Stimulated activated CD4-positive, alpha-beta T cell treated with anti-CD3 and anti-CD28 coated beads, Interleukin-2, amount 100 ng/mL, for 48 hours (primary cell): ENCODE measurements around the gene ARHGAP29.

Source experiments
- DNase-seq, 2 donors: peaks; one replicate each; pipeline ENCODE4 v3.0.0-alpha.2; 2020

Gene ARHGAP29

DNA sequence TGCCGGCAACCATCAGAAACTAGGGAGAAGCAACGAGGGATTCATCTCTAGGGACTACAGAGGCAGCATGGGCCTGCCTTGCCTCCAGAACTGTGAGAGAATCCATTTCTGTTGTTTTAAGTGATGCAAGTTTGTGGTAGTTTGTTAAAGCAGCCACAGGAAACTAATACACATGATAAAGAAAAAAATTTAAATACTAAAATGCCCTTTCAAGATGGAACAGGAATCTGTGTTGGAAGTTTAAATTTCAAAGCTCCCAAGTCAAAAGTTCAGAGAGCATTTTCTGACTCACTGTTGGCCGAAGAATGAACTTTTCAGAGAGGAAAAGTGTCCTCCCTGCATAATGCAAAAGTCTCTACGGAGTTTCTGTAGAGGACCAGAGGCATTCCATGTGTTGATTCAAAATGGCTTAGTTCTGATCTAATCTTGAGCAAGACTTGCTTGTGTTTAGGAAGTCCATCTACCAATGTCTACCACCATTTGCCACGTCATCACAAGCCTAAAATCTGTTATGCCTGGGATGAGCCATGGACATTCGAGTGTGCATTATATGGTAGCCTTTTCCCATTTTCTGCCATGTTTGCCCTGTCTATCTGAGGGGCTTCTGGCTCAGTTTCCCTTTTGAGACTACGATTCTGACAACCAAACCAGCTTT lies 22.4 kb upstream of the ARHGAP29 start:
- DNase-seq: no peak

DNA sequence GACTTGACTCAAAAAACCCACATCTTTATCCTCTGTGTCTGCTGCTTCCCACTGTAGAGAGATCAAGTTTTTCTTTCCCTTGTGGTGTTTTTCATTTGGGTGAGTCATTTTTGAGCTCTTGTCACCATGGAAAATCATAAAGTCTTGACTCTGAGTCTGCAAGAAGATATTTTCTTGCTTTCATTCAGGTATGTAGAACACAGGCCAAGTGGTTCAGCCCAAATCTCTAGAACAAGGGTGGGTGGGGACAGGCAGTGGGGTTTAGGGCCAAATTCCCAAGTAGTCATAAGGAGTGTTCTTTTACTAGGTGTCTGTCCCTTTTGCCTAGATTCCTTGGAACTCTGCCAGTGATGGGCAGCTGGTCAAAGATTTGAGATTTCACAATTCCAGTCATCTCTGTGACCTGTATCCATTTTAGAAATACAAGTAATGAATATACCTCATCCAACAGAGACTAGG lies 21.5 kb upstream of the ARHGAP29 start:
- DNase-seq: no peak

DNA sequence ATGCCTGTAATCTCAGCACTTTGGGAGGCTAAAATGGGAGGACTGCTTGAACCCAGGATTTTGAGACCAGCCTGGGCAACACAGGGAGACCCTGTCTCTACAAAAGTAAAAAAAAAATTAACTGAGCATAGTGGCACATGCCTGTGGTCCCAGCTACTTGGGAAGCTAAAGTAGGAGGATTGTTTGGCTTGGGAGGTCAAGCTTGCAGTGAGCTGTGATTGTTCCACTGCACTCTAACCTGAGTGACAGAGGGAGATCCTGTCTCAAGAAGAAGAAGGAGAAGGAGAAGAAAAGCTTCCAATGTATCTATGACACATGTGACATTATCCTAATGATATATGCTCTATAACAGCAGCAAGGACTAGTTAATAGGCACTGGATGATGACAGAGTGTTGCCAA lies 20.1 kb upstream of the ARHGAP29 start:
- no peak for DNase-seq

DNA sequence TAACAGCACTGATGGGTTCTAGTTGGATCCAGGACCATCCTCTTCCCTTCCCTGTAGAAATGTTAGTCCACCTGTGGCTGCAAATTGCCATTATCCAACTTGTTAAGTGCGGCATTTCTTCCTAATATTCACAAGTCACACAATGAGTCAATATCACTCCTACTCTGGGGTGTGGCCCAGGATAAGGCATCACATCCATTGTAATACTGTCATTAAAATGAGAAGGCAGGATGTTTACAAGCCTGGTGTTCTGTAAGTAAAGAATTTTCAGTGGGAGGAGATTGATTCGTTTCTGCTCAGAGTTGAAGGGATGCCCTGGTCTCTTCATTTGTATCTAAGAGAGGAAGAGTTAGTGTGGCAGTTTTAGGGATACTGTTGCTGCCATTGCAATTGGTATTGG lies 18.1 kb upstream of the ARHGAP29 start:
- DNase-seq: no peak

DNA sequence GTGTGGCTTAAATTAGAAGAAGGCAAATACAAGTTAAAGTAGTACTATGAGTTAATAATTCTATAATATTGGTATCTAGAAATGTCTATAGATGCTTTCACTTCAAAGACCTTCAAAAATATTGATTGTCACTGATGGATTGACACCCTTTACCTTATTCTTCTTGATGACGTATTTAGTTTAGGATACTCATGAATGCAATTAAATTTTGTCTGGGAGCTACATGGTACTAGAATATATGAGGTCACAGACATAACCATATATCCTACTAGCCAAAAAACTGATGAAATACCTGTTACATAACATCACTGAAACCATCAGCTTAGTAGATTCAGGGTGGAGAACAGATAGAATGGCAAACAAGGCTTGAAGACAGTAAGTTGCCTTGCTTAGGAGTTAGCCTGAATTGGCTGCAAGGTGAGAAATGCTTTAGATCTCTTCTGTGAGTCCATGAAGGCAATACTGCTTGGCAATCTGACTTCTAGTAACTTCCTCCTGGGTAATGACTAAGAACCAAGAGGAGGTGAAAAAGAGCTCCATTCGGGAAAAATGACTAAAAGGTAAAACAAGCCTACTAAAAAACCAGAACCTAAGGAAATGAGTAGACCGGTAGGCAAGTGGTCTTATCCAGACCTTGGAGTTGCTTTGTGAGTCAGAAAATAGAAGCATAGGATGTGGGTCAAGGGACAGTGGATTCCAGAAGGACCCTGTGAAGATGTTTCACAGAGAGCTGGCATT lies 16.9 kb upstream of the ARHGAP29 start:
- no peak for DNase-seq

DNA sequence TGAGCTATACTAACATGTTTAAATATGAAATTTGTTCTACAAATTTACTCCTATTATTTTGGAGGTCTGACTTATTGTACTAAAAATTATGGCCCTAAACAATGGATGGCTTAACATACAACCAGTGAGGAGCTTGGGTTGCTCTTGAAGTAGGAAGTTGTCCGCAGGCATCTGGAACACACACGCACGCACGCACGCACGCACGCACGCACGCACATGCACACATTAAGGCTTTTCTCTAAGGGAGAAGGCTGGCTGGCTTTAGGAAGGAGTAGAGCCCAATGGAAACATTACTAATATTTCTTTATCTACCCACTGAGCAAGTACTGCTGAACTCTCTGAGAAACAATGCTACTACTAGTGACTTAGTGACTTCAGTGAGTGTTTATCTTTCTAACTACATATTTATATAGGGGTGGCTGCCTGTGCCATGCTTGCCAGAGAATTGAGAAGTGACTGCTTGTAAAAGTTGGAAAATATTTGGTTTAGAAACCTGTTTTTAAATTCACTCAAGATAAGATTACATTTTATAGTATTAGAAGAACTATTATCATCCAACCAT lies 16.2 kb upstream of the ARHGAP29 start:
- DNase-seq: no peak

DNA sequence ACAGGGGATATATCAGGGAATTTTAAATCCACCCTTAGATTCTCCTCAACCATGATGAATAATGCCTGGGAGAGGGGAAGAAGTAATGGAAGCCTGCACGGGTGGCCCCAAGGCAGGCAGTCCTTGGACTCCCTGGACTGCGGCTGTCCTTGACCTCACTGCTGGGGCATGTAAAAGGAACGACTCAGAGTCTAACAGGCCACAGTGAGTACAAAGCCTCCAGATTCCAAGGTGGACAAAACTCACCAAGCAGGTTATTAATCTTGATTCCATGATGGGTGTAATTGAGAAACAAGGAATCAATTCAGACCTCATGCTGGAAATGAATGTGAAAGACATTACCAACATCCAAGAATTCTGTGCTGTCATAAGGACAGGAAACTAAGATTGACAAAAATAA lies 13.0 kb upstream of the ARHGAP29 start:
- DNase-seq: no peak

DNA sequence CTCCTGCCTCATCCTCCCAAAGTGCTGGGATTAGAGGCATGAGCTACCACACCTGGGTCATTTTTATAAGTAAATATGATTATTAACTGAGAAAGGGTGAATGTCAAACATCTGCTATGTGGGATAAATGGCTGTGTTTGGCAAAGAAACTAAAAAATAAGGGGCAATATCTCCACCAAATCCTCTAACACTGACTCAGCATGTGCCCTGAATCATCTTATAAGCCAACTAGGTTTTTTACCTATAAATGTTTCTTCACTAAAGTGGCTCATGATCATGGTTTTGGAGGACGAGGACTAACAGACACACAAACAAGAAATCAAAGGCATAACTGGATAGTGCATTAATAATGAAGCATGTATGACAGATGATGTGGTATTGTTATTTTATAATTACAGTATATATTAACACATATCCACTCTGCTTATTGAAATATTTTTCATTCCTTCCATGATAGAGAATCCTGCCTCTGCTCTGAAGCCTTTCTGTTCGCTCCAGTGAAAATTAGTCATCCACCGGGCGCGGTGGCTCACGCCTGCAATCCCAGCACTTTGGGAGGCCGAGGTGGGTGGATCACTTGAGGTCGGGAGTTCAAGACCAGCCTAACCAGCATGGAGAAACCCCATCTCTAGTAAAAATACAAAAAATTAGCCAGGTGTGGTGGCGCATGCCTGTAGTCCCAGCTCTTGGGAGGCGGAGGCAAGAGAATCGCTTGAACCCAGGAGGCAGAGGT lies 11.7 kb upstream of the ARHGAP29 start:
- DNase-seq: no peak

DNA sequence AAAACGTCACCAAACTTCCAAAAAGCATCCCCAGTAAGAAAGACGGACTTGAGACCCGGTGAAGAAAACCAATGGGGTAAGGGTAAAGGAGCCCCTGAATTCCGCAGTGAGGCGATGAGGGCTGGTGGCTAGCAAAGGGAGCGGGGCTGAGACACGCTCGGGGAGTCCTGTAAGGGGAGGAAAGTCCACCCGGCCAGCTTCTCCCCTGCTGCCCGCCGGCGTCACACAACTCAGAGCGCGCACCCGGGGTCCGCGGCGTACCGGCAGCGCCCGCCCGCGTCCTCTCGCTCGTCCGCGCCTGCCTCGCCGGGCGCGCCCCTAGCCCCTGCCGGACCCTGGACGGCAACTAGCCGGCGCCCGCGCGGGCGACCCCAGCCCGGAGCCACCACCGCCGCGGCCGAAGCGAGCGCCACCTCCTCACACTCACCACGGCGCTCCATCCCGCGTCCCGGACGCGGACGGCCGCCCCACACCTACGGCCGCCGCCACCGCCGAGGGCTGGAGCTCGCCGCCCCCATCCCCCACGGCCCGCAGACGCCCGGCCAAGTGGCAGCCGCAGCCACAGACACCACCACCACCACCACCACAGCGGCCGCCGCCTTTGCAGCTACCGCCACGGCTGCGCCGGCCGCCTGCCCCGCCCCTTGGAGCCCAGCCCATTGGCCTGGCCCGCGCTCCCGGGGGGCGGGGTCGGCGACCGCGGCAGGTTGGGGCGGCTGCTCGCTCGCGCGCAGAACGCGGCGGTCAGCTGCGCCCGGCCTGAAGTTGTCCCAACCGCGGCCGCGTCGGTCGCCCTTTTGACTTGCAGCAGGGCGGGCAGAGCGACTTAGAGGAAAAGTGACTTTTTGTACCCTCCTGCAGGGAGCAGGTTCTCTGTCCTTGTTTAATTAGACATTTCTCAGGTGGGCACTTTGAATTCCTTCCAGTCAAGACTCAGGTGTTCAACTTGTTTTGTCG lies 10.0 kb upstream of the ARHGAP29 start:
- peak; percentile 28 to 37 for DNase-seq

DNA sequence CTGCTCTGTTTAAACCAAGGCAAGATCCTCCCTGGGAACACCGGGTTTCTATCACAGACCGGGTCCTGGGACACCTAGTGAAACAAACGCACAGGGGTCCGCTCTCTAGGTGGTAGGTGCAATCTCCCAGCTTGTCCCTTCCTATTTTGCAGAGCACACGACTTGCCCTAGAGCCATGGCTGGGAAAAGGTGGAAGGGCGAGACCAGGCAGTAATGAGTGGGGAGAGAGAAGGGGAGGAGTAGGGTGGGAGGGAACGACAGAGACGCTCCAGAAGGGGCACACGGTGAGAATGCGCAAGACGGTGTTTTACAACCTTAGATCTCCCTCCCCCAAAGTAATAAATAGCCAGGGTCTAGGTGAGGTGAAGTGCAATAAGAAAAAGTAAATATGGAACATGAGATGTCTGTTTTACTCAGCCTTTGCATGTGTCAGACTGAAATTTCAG lies 9.3 kb upstream of the ARHGAP29 start:
- no peak for DNase-seq

DNA sequence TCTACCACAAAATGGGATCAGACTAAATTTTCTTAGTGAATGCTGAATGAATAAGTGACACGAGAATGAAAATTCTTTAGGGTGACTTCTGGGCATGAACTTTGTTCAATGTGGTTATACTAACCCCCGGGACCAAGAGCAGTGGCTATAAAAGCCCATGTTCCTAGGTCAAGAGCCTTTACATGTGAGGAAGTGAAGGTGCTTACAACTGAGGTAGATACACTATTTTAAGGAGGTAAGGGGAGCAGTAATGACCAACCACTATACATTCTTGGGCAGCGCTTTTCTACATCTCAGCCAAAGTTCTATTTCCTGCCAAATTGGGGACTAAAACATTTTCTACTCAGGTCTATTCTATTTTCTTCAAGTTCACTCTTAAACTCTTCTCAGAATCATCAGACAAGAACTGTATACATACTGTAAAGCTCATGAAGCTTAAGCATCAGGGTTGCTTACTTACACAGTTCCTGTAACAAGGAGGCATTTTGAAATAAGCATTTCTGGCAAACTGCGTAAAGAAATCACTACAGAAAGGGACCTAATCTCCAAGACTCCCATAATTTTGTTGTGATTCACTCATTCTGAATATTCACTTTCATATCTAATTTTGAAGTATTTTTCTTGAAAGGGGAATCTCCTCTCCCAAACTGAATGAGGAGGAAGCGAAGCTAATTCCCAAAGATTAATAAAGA lies 8.5 kb upstream of the ARHGAP29 start:
- DNase-seq: no peak

DNA sequence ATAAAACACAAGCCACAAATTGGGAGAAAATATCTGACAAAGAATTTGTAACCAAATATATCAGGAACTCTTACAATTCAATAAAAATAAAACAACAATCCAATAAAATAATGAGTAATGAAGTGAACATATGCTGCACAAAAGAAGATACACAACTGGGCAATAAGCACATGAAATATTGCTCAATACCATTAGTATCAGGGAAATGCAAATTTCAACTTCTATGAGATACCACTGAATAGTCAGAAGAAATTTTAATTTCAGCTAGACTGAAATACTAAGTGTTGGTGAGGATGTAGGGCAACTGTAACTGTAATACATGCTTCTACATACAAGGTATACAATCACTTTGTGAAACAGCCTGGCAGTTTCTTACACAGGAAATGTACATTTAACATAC lies 7.4 kb upstream of the ARHGAP29 start:
- DNase-seq: no peak

DNA sequence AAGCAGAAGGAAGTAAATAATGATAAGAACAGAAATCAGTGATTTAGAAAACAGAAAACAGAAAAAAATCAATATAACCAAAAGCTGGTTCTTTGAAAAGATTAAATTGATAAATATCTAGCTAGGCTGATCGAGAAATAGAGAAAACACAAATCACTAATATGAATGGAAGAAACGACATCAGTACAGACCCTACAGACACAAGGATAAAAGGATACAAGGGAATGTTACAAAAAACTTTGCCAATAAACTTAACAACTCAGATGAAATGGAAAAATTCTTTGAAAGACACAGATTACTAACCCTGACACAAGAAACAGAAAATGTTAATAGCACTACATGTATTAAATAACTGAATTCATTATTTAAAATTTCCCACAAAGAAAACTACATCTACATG lies 6.3 kb upstream of the ARHGAP29 start:
- no peak for DNase-seq

DNA sequence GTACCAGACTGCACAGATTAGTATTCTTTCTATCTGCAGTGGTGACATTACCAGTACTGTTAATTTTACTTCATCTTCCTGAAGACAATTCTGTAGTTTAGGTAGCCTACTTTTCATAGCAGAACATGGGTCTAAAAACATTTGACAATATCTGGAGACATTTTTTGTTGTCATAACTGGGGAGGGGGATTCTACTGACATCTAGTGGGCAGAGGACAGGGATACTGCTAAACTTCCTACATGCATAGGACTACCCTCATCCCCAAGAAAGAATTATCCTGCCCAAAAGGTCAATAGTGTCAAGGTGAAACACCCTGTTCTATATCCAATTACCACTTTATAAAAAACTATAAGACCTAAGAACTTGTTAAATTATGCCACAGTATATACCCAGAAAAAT lies 3.4 kb upstream of the ARHGAP29 start:
- no peak for DNase-seq

DNA sequence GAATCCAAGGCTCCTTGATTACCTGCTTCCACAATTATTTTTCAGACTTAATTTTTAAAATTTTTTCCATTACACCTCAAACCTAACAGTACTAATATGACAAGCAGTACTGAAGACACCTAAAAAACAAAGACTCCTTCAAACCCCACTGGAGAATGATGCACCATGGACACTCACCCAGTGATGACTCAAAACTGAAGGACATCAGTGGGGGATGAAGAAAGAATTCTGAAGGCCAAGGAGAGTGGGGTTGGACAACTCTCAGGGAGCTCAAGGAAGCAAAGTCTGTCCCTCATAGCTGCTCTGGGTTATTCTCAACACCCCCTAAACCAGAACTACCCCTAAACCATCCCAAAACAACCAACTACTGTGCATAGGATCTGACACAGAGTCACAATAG lies 2.4 kb upstream of the ARHGAP29 start:
- DNase-seq: no peak

DNA sequence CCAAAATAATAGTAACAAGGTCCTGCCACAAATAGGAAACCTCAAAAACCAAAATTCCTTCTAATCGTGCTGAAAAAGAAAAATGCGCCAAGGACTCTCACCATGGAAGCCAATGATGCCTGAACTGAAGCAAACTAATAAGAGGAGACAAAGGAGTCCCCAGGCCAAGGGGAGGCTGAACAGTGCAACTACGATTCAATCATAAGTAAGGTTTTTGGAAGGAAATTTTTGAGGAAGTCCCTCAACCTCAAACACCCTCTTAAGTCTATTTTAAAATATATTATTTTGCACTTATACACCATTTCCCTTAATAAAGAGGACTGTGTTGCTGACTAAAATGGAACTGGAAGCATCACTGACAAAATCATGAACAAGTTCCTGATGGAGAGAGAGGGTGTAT lies 1.7 kb upstream of the ARHGAP29 start:
- no peak for DNase-seq

DNA sequence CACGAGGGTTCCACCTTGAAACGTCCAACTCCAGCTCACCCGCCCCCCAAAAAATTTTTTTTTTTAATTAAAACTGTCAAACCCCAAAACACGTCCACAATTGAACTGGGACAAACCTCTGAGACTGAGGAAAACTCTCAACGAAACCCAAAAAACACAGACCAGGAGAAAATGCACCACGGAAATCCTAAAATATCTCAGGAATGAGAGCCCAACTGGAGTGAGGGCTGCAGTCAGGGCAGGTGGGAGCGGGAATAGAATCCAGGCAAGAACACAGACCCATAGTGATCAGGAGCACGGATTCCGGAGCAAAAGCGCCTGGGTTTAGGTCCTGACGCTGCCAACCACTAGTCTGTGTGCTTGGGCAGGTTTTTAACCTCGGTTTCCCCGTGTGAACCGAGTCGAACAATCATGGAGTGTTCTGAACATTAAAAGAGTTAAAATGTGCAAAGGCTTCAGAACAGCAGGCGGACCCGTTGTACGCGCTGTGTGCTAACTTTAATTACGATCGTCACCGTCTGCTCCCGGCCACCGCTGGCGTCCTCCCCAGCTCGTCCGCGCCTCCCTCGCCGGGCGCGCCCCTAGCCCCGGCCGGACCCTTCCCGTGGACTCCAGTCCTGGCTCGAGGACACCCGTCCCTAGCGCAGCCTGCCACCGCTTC lies 624 bp downstream of the ARHGAP29 start:
- no peak for DNase-seq

DNA sequence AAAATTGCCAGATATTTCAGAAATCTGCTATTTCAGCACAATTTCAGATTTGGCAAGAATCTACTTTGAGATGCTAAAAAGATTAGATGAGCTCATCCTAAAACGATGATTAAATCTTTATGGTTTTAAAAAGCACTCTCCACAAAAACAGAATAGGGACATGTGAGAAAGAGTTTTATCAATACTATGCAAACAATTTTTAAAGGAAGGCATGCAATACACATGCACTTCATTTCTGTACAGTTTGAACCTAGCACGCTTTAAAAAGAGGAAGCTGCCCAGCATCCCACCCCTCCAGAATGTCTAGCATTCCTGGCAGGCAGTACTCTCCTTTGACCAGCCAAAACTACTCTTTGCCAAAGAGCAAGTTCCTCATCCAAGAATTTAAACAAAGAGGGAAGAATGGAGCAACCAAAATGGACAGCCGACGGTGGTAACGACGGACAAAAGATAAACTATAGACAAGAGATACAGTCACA lies 1.3 kb downstream of the ARHGAP29 start:
- DNase-seq: no peak

DNA sequence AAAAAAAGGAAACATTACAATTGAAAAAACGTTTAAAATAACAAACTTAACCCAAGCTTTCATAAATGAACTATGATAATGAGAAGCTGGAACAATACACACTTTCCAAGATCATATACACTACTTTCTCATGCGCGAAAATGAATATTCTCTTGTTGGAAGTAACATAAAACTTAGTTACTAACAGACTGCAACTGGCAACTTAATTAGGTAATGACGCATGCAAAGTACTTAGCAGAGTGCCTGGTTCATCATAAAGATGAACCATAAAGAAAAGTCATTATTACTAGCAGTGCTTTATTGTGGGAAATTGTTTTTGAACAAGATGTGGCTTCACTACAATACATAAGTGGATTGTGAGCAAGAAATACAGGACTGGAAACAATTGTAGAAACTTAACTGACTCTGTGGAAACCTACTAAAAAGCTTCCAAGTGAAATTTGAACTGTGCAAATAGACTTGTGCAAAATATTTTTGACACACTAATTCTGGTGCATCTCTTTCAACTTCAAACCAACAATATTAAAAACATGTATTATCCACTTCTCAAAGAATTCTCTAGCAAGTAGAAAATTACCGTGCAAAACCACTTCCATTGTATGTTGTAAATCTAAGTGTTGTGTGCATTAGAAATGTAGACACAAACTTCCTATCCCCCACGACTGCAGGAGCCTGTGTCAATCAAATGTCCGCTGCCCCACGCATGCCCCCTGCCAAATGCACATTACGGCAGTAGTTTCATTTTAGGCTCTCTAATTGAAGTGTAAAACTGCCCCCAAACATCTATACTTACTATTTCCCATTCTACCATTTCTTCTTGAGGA lies 2.0 kb downstream of the ARHGAP29 start:
- DNase-seq: no peak

DNA sequence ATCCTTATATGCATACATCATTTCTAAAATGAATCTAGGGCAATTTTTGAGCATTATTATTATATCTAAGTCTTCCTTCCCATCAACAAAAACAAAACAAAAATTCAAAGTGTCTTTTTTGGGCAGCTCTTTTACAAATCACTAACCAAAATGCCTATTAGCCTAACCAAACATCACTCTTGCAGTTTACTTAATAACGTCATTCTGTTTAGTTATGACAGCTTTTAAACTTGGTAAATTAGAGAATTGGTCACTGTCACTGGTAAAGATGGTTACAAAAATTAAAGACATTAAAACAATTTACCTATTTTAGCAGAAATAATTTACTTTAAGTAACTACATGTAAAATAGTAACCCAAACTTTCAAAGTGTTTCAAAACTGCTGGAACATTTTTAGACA lies 2.8 kb downstream of the ARHGAP29 start:
- no peak for DNase-seq
